Activated CD4-positive, CD25-positive, alpha-beta regulatory T cell treated with anti-CD3 and anti-CD28 coated beads, Interleukin-2, amount 50 U/mL, for 72 hours (primary cell): ENCODE results near the gene TSHZ2.
"Not testable (repeated sequence)": the region's sequence is repeated elsewhere in the genome, so short reads cannot be mapped to it uniquely, and the experiment has no call there.

Experiments
- DNase-seq: peaks from one replicate; pipeline ENCODE4 v3.0.0; 2021

The TSHZ2 gene

GRCh38 chr20:53532654-53533312 is 560.6 kb downstream of the TSHZ2 start:
- not testable (repeated sequence) for DNase-seq

GRCh38 chr20:53533500-53533899 is 561.3 kb downstream of the TSHZ2 start:
- no peak for DNase-seq

GRCh38 chr20:53534037-53534436 is 561.9 kb downstream of the TSHZ2 start:
- no peak for DNase-seq

GRCh38 chr20:53535878-53536277 is 563.7 kb downstream of the TSHZ2 start:
- no peak for DNase-seq

DNA sequence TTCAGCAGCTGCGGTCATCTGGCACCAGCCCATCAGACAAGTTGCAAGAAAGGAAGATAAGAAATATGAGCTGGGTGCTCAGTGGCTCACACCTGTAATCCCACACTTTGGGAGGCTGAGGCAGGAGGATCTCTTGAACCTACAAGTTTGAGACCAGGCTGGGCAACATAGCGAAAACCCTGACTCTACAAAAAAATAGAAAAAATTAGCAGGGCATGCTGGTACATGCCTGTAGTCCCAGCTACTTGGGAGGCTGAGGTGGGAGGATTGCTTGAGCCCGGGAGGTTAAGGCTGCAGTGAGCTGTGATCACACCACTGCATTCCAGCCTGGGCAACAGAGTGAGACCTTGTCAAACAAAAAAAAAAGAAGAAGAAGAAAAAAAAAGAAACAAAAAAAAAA is 564.2 kb downstream of the TSHZ2 start:
- DNase-seq, result not testable (repeated sequence)

DNA sequence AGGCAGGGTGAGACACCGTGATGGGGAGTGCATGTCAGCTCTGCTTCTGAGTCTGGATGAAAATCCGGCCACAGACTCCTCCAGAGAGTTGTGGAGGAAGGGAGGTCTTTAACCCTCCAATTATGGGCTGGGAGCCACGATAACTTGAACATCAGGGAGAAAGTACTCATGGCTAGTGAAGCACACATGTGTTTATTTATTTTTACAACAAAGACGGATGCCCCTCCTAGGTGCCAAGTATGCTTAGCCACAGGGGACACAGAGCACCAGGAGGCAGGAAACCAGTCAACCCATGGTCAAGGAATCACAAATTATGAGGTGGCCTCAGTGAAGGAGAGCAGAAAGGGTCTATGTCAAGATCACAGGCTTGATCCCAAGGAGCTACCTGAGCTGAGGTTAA is 567.4 kb downstream of the TSHZ2 start:
- no peak for DNase-seq
